GM23248 (cell line): ENCODE measurements around the gene PCDH12. TPM values are rescaled to one million over a fixed set of nuclear protein-coding genes. Genes with fewer than 3 reads are reported as not detected.

Source experiments
- DNase-seq: peaks from one replicate; pipeline ENCODE4 v3.0.0-alpha.2; 2015
- H2AFZ ChIP-seq: fragments of 200-600 bp; sonication (generic); 2 replicates; pipeline ENCODE4 v1.6.1; 2016; ENCODE audit warnings: antibody characterized with exemption
- H3F3A ChIP-seq: fragments of 200-600 bp; sonication (generic); 2 replicates; pipeline ENCODE4 v1.6.1; 2016; ENCODE audit warnings: mild to moderate bottlenecking, antibody characterized with exemption, mixed run types; ENCODE audit not compliant: insufficient read depth
- H3K27ac ChIP-seq: fragments of 200-600 bp; sonication (generic); 2 replicates; pipeline ENCODE4 v1.5.1; 2016; ENCODE audit warnings: mild to moderate bottlenecking
- H3K27me3 ChIP-seq: fragments of 200-600 bp; sonication (generic); replicated peaks from 2 replicates; pipeline ENCODE4 v1.6.1; 2016; ENCODE audit warnings: mild to moderate bottlenecking; ENCODE audit not compliant: insufficient read depth
- H3K36me3 ChIP-seq: fragments of 200-600 bp; sonication (generic); 2 replicates; pipeline ENCODE4 v1.6.1; 2016; ENCODE audit warnings: low read depth, mild to moderate bottlenecking
- H3K4me1 ChIP-seq: fragments of 200-600 bp; sonication (generic); 2 replicates; pipeline ENCODE4 v1.6.1; 2016; ENCODE audit warnings: mild to moderate bottlenecking; ENCODE audit not compliant: insufficient read depth
- H3K4me2 ChIP-seq: fragments of 200-600 bp; sonication (generic); one replicate; pipeline ENCODE4 v1.6.1; 2016; ENCODE audit warnings: mild to moderate bottlenecking; ENCODE audit not compliant: unreplicated experiment
- H3K4me3 ChIP-seq: fragments of 200-600 bp; sonication (generic); 2 replicates; pipeline ENCODE4 v1.5.1; 2016; ENCODE audit warnings: mild to moderate bottlenecking
- H3K79me2 ChIP-seq: fragments of 200-600 bp; sonication (generic); 2 replicates; pipeline ENCODE4 v1.6.1; 2016; ENCODE audit warnings: mild to moderate bottlenecking; ENCODE audit not compliant: insufficient read depth
- H3K9ac ChIP-seq: fragments of 200-600 bp; sonication (generic); 2 replicates; pipeline ENCODE4 v1.6.1; 2016; ENCODE audit warnings: mild to moderate bottlenecking
- H3K9me2 ChIP-seq: fragments of 200-600 bp; sonication (generic); 2 replicates; pipeline ENCODE4 v1.6.1; 2016; ENCODE audit warnings: mixed run types, mild to moderate bottlenecking, moderate library complexity; ENCODE audit not compliant: insufficient read depth
- H3K9me3 ChIP-seq: fragments of 200-600 bp; sonication (generic); one replicate; pipeline ENCODE4 v1.6.1; 2017; ENCODE audit warnings: low read depth
- H4K20me1 ChIP-seq: fragments of 200-600 bp; sonication (generic); 2 replicates; pipeline ENCODE4 v1.6.0; 2016; ENCODE audit not compliant: insufficient read depth
- EZH2 ChIP-seq: fragments of 200-600 bp; sonication (generic); IDR thresholded peaks from 2 replicates; pipeline ENCODE4 v1.6.1; 2018; ENCODE audit warnings: antibody characterized with exemption, mild to moderate bottlenecking; ENCODE audit not compliant: insufficient read depth, poor library complexity, severe bottlenecking
- EZH2phosphoT487 ChIP-seq: fragments of 200-600 bp; sonication (generic); IDR thresholded peaks from 2 replicates; pipeline ENCODE4 v1.6.1; 2018; ENCODE audit warnings: antibody characterized with exemption, moderate library complexity, mild to moderate bottlenecking, low read depth; ENCODE audit not compliant: insufficient read depth
- WGBS, 2 experiments: methylation state at CpG; one replicate each; pipeline ENCODE4 v1.1.6; 2015 to 2017; ENCODE audit warnings: low lambda C conversion rate in 2 of 2, low coverage in 1 of 2; ENCODE audit errors: missing lambda C conversion rate in 2 of 2; 5-methylcytosine and 5-hydroxymethylcytosine counted together
- in situ Hi-C: fragments of 300-500 bp; cut with MboI; formaldehyde crosslinking; loops from 2 replicates; pipeline ENCODE4 v1.15.0; 2020
- polyA plus RNA-seq: library from polyadenylated mRNA; unstranded; fragments of >200 nt; fragmentation: Nextera tagmentation; extraction: Ambion mirVana; gene quantifications from 2 replicates; pipeline ENCODE4 v1.2.1, GENCODE V29; 2016
- total RNA-seq: library from RNA; depleted of rRNA; stranded (reverse); fragments of >200 nt; shearing (Covaris generic); gene quantifications from 2 replicates; pipeline ENCODE4 v1.2.3, GENCODE V29; 2014; rRNA removed

PCDH12 gene
- 0.13 TPM in 1 of 2 replicates, not detected in the other for total RNA-seq
- polyA plus RNA-seq, result 0.11 and 0.36 TPM in 2 replicates

DNA sequence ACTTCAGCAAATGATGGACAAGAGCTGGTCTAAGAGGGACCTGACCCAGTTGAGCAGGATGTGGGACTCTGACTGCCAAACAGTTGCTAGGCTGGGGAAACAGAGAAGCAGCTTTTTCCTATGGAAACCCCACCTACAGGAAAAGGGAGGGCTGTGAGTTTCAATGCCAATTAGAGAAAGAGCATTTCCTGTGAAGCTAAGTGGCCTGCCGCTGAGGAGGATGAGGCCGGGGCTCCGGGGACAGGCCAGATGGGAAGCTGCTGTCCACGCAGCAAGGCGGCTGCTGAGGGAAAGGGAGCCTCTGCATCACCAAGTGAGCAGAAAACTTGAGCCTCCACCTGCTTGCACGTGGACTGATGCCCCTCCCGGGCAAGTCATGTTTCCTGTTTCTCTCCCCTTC is at the start of gene PCDH12:
TSS of gene PCDH12 (minus strand) at position 90 of the 400 bp plus-strand sequence. CDS start 351 bp downstream, outside the sequence.
- H3F3A ChIP-seq, result no peaks in the 10 kb centered on the region

DNA sequence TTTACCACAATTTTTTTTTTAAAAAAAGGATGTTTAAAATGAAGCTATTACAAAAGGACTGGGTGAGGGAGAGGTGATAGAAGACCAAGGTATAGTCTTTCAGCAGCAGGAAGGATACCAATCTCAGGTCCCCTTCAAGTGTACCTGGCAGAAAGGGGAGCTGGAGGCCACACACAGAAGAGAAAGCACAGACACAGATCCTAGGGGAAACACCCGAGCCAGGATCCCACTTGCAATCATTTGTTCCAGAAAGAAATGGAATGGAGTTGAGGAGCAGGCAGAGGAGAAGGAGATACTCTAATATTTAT is 49.2 kb upstream of the PCDH12 start:
- H3K9me2 ChIP-seq, result no peaks in the 10 kb centered on the region
- H3K27ac ChIP-seq, result no peak overlapping the region
- 0 out of 2 replicates have a peak, but pooled peaks cover 3% of the 10 kb centered on the region for H3K36me3 ChIP-seq
- TF ChIP-seq EZH2 (no peak), EZH2phosphoT487 (no peak)
- peaks cover 4% of the 10 kb centered on the region; the same call in 1 of the 2 replicates for H3K4me1 ChIP-seq
- H2AFZ ChIP-seq, result no peak overlapping the region
- H4K20me1 ChIP-seq, result no peaks in the 10 kb centered on the region
- H3F3A ChIP-seq, result no peaks in the 10 kb centered on the region
- DNase-seq, result no peak
- no peaks in the 10 kb centered on the region for H3K9me3 ChIP-seq
- no peak overlapping the region for H3K4me3 ChIP-seq
- no peak overlapping the region for H3K9ac ChIP-seq
- no peak overlapping the region for H3K4me2 ChIP-seq
- in situ Hi-C loops, result loop anchor here (25.0 kb wide), 1 partner anchor 555 kb away; no protein-coding TSS in a partner anchor
- no peaks in the 10 kb centered on the region for H3K79me2 ChIP-seq
- WGBS, 2 experiments, result 91 to 94% methylated on average over 1 of the region's 1 CpG
- no peaks in the 10 kb centered on the region for H3K27me3 ChIP-seq

More for the DNA sequence above, at the start of gene PCDH12:
- no peaks in the 10 kb centered on the region for H3K9me3 ChIP-seq
- peak; percentile 24 for DNase-seq
- in situ Hi-C loops, result no loop called here
- H3K4me1 ChIP-seq, result peaks cover 3% of the 10 kb centered on the region; the same call in 1 of the 2 replicates
- H3K36me3 ChIP-seq, result no peaks in the 10 kb centered on the region
- no peak within 1 kb of the TSS for H3K27ac ChIP-seq
- H3K27me3 ChIP-seq, result no peaks in the 10 kb centered on the region
- no peaks in the 10 kb centered on the region for H3K9me2 ChIP-seq
- no peaks in the 10 kb centered on the region for H4K20me1 ChIP-seq
- H3K4me2 ChIP-seq, result no peak within 1 kb of the TSS
- no peak within 1 kb of the TSS for H3K4me3 ChIP-seq
- H3K9ac ChIP-seq, result no peak within 1 kb of the TSS
- TF ChIP-seq EZH2 (no peak), EZH2phosphoT487 (no peak)
- peak within 1 kb of the TSS; percentile 15; the same call in 1 of the 2 replicates for H2AFZ ChIP-seq
- H3K79me2 ChIP-seq, result no peaks in the 10 kb centered on the region
- WGBS, 2 experiments, result 52 to 53% methylated on average over 7 of the region's 7 CpGs

DNA sequence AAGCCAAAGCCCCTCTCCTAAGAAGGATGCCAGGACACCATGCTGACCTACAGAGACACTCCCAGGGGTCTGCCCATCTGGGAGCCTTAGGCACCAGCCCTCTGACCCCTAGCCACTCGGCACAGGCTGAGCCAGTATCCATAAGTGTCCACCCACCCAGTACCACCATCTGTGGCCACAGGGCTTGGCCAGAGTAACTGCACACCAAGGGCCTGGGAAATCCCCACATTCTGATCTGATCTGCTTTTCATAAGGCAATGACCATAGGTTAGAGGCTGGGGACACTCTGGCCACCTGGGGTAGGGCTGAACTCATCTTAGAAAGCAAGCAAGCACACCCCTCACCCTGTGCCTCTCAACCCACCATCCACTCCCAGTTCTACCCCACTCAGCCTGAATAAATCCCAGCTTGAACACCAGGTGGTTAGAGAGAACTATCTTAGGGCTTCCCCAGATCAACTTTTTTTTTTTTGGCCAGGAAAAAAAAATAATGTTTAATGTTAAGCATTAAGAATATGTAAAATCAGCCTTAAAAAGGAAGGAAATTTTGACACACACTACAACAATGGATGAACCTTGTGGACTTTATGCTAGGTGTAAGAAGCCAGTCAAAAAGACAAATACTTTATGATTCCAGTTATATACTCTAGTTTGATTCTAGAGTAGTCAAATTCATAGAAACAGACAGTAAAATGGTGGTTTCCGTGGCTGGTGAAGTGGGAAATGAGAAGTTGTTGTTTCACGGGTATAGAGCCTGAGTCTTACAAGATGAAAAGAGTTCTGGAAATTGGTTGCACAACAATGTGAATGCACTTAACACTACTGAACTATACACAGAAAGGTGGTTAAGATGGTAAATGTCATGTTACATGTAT is 48.6 kb upstream of the PCDH12 start:
- Histone ChIP-seq H4K20me1 (no peaks in the 10 kb centered on the region), H3K36me3 (0 out of 2 replicates have a peak, but pooled peaks cover 3% of the 10 kb centered on the region)
- 96 to 100% methylated on average over 3 of the region's 3 CpGs for WGBS, 2 experiments

DNA sequence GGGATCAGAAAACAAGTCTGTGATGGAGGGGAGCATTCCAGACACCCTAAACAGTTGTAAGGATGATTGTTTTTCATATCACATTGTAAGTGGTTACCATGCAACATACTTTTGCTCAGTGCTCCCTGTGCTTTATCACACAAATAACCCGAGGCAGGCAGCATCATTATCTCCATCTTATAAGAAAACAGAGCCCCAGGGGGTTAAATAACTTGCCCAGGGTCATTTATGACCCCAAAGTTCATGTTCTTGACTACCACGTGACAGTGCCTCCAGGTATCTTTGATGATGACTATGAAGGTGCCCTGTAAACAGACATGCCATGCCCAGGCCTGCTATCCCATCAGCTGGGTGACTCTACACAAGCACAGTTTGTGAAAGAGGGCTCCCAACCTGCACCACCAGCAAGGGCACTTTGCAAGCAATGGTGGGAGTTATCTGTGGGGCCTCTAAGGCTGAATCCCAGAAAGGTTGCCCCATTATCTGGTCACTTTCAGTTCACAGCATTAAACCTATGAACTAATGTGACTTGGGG is 45.3 kb upstream of the PCDH12 start:
- H3K4me2 ChIP-seq, result no peak overlapping the region
- H2AFZ ChIP-seq, result no peak overlapping the region
- H3K79me2 ChIP-seq, result no peaks in the 10 kb centered on the region
- TF ChIP-seq EZH2phosphoT487, result no peak
- TF ChIP-seq EZH2, result no peak
- no peaks in the 10 kb centered on the region for H4K20me1 ChIP-seq
- 65 to 67% methylated on average over 2 of the region's 2 CpGs for WGBS, 2 experiments
- H3K9me3 ChIP-seq, result no peaks in the 10 kb centered on the region
- H3K36me3 ChIP-seq, result 0 out of 2 replicates have a peak, but pooled peaks cover 7% of the 10 kb centered on the region
- H3K27me3 ChIP-seq, result no peaks in the 10 kb centered on the region
- peaks cover 8% of the 10 kb centered on the region; the same call in 1 of the 2 replicates for H3F3A ChIP-seq
- H3K9ac ChIP-seq, result no peak overlapping the region
- in situ Hi-C loops, result loop anchor here (25.0 kb wide), 1 partner anchor 559 kb away; no protein-coding TSS in a partner anchor
- no peaks in the 10 kb centered on the region for H3K9me2 ChIP-seq
- no peak for DNase-seq
- no peaks in the 10 kb centered on the region for H3K4me1 ChIP-seq
- no peak overlapping the region for H3K4me3 ChIP-seq
- no peak overlapping the region for H3K27ac ChIP-seq

More for the DNA sequence above, 48.6 kb upstream of the PCDH12 start:
- Histone ChIP-seq H3K4me1 (no peaks in the 10 kb centered on the region), H3K4me3 (no peak overlapping the region), H3K9ac (no peak overlapping the region), H3K4me2 (no peak overlapping the region), H2AFZ (no peak overlapping the region), H3K9me2 (no peaks in the 10 kb centered on the region), H3F3A (no peaks in the 10 kb centered on the region), H3K9me3 (no peaks in the 10 kb centered on the region), H3K27me3 (no peaks in the 10 kb centered on the region), H3K79me2 (no peaks in the 10 kb centered on the region), H3K27ac (no peak overlapping the region)
- no peak for TF ChIP-seq EZH2
- no peak for TF ChIP-seq EZH2phosphoT487
- DNase-seq, result no peak
- in situ Hi-C loops, result loop anchor here (25.0 kb wide), 1 partner anchor 556 kb away; no protein-coding TSS in a partner anchor
